CD4-positive, CD25-positive, alpha-beta regulatory T cell (primary cell): ENCODE results near the gene ERFL. TPM values are rescaled to one million over a fixed set of nuclear protein-coding genes. Genes with fewer than 3 reads are reported as not detected.

ENCODE experiments used
- ATAC-seq, 2 donors: fragments of 150-1000 bp; cut with Tn5 transposase; one replicate each; pipeline ENCODE4 v1.10.0; 2021; ENCODE audit warnings: low read depth in 2 of 2, moderate number of reproducible peaks in 2 of 2, moderate library complexity in 1 of 2
- DNase-seq, 3 donors: peaks; one replicate each; pipeline versions ENCODE4 v3.0.0 to v3.0.0-alpha.2; 2012 to 2022; ENCODE audit warnings: mixed read lengths in 1 of 3
- H3K27ac ChIP-seq: one replicate; pipeline ENCODE4 v1.7.0; 2013; ENCODE audit warnings: mild to moderate bottlenecking, low read length; ENCODE audit not compliant: insufficient read depth, poor library complexity, severe bottlenecking
- H3K27me3 ChIP-seq: one replicate; pipeline ENCODE4 v1.7.0; 2013; ENCODE audit warnings: low read length; ENCODE audit not compliant: control insufficient read depth, insufficient read depth
- H3K36me3 ChIP-seq: one replicate; pipeline ENCODE4 v1.7.0; 2013; ENCODE audit warnings: mild to moderate bottlenecking, low read length, moderate library complexity; ENCODE audit not compliant: control insufficient read depth, insufficient read depth
- H3K4me1 ChIP-seq: 2 replicates; pipeline ENCODE4 v1.7.0; 2013; ENCODE audit warnings: mild to moderate bottlenecking, low read length; ENCODE audit not compliant: insufficient read depth, control insufficient read depth, poor library complexity, severe bottlenecking
- H3K4me3 ChIP-seq: one replicate; pipeline ENCODE4 v1.7.0; 2013; ENCODE audit warnings: low read depth, mild to moderate bottlenecking, low read length, moderate library complexity
- H3K9me3 ChIP-seq, 2 experiments: 1 replicate in 1 of 2; 2 replicates in 1 of 2; pipeline ENCODE4 v1.7.0; 2013; ENCODE audit warnings: low read length in 2 of 2, mild to moderate bottlenecking in 1 of 2, moderate library complexity in 1 of 2; ENCODE audit not compliant: control insufficient read depth in 2 of 2
- H3K27ac Mint-ChIP-seq, 3 donors: one replicate each; pipeline ENCODE4 v1.8.0; 2020 to 2022; ENCODE audit warnings: mild to moderate bottlenecking in 3 of 3, mixed read lengths in 3 of 3, moderate library complexity in 2 of 3
- H3K27me3 Mint-ChIP-seq: one replicate; pipeline ENCODE4 v1.8.0; 2022; ENCODE audit warnings: mild to moderate bottlenecking, mixed read lengths
- H3K36me3 Mint-ChIP-seq: one replicate; pipeline ENCODE4 v1.8.0; 2020; ENCODE audit warnings: mixed read lengths
- H3K4me1 Mint-ChIP-seq, 4 donors: one replicate each; pipeline ENCODE4 v1.8.0; 2020 to 2022; ENCODE audit warnings: mixed read lengths in 4 of 4, mild to moderate bottlenecking in 1 of 4
- H3K4me3 Mint-ChIP-seq, 4 donors: one replicate each; pipeline ENCODE4 v1.8.0; 2020 to 2022; ENCODE audit warnings: mild to moderate bottlenecking in 4 of 4, mixed read lengths in 4 of 4, moderate library complexity in 3 of 4
- H3K9me3 Mint-ChIP-seq, 7 donors: one replicate each; pipeline ENCODE4 v1.8.0; 2020 to 2022; ENCODE audit warnings: mixed read lengths in 7 of 7, mild to moderate bottlenecking in 3 of 7, moderate library complexity in 2 of 7
- polyA plus RNA-seq, 4 donors: library from polyadenylated mRNA; unstranded; fragments of 300-500 nt; fragmentation: Illumina TruSeq; gene quantifications; one replicate each; pipeline ENCODE4 v1.2.3, GENCODE V29; 2021
- total RNA-seq: library from RNA; stranded (reverse); gene quantifications from one replicate; pipeline ENCODE4 v1.2.3, GENCODE V29; 2022

Gene ERFL
- total and polyA plus RNA-seq, 5 donors from 2014 or later: 4.7 TPM; not detected in 4

DNA sequence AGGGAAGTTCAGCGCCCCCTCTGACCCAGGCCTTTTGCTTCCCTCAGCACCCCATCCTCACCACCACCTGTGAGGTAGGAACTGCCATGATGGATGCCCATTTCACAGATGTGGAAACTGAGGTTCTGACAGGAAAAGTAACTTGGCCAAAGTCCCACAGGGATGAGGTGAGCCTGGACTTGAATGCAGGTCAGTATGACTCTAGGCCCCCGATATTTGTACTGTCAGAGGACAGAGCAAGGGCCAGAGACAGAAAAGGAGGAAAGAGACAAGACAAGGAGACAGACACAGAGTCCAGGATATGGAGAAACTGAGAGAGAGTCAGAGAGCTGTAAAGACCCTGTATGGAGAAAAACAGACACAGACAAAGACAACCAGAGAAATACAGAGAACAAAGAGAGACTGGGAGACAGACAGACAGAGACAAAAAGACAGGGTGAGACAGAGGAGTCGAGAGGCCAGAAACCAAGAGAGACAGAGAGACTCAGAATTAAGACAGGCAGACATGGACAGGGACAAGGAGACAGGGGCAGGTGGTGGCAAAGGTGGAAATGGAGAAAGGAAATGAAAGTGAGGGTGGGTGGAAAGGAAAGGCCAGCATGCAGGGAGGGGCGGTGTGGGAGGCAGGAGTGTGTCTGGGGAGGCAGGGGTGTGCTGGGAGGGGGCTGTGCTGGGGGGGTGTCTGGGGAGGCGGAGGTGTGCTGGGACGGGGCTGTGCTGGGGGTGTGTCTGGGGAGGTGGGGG, 5.0 kb downstream of the ERFL start:
- Mint-ChIP-seq H3K36me3 (no peaks in the 10 kb centered on the region), H3K9me3 (peaks cover 0 to 5% (median 0%) of the 10 kb centered on the region in 7 donors), H3K4me3 (peak overlapping the region in 2 of 4 donors; percentile 2 to 39), H3K4me1 (peaks cover 0 to 19% (median 7%) of the 10 kb centered on the region in 4 donors), H3K27me3 (peaks cover 12% of the 10 kb centered on the region), H3K27ac (peak overlapping the region in 2 of 3 donors; percentile 27 to 82)
- H3K36me3 ChIP-seq: no peaks in the 10 kb centered on the region
- H3K27ac ChIP-seq: no peak overlapping the region
- DNase-seq: no peak
- H3K4me3 ChIP-seq: no peak overlapping the region
- H3K9me3 ChIP-seq: no peaks in the 10 kb centered on the region
- no peaks in the 10 kb centered on the region for H3K27me3 ChIP-seq
- no peak for ATAC-seq
- H3K4me1 ChIP-seq: peaks cover 10% of the 10 kb centered on the region

DNA sequence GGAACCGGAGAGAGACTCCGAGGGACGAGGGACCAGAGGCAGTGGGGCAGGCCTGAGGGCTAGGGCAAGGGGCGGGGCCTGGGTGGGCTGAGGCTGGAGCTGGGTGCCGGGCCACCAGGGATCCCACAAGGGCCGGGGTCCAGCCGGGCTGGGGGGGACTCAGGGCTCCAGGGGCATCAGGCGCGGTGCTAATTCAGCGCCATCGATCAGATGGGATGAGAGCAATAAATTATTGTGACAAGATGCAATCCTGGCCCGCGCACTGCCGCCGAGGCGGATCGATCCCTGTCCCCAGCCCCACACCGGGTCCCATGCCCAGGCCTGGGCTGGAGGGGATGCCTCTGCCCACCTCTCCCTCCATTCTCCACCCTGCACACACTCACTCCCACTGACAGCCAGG, 5.7 kb downstream of the ERFL start:
- H3K4me1 Mint-ChIP-seq: peaks cover 0 to 17% (median 7%) of the 10 kb centered on the region in 4 donors
- H3K4me3 ChIP-seq: no peak overlapping the region
- no peak overlapping the region for H3K27ac ChIP-seq
- H3K27ac Mint-ChIP-seq: peak overlapping the region in 1 of 3 donors; percentile 16
- no peaks in the 10 kb centered on the region for H3K36me3 ChIP-seq
- no peak for DNase-seq
- no peak overlapping the region for H3K4me3 Mint-ChIP-seq
- H3K4me1 ChIP-seq: peaks cover 3% of the 10 kb centered on the region
- H3K36me3 Mint-ChIP-seq: no peaks in the 10 kb centered on the region
- H3K9me3 Mint-ChIP-seq: peaks cover 0 to 3% (median 0%) of the 10 kb centered on the region in 7 donors
- no peaks in the 10 kb centered on the region for H3K27me3 ChIP-seq
- no peaks in the 10 kb centered on the region for H3K9me3 ChIP-seq
- ATAC-seq: no peak
- peaks cover 12% of the 10 kb centered on the region for H3K27me3 Mint-ChIP-seq

DNA sequence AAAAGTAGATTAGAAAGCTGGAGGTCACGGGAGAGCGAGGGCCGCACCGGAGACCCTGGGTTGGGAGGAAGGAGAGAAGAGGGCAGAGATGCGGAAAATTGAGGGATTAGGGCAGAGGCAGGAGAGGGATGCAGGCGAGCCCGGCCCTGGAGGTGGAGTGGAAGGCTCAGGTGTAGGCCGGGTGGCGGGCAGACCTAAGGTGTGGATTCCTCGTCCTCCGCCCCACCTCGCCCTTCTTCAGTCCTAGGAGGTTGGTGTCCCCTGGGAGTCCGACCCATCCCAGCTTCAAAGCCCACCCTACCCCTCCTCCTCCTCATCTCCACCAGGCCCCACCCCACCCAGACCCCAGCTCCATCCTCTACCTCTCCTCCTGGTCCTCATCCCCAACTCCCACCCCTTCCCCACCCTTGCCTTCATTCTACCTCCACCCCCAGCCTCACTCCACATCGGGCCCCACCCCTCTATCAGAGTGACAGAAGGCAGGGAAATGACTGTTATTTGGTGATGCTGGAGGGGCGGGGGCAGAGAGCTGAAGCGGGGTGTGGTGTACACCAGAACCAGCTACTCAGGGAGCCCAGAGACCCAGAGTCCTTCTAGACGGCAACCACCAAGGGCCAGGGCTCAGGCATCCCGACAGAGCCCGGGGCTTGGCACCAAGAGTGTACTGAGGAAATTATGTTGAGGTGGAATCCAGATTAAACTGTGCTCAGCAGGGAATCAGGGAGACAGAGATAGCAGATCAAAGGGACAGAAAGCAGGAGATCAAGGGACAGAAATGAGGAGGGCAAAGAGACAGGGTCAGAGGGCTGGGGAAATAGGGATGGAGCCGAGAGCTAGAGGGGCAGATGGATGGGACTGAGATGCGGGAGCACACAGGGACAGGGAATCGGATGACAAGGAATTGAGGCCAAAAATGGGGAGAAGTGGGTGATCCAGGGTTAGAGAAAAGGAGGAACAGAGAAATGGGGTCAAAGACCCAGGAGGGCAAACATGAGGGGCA, 6.4 kb downstream of the ERFL start:
- Histone ChIP-seq H3K4me1 (no peaks in the 10 kb centered on the region), H3K4me3 (no peak overlapping the region), H3K27ac (no peak overlapping the region), H3K36me3 (no peaks in the 10 kb centered on the region), H3K9me3 (no peaks in the 10 kb centered on the region), H3K27me3 (peaks cover 2% of the 10 kb centered on the region)
- ATAC-seq (no peak), DNase-seq (no peak)
- Mint-ChIP-seq H3K27me3 (peaks cover 12% of the 10 kb centered on the region), H3K36me3 (no peaks in the 10 kb centered on the region), H3K4me1 (peaks cover 0 to 17% (median 7%) of the 10 kb centered on the region in 4 donors), H3K27ac (peak overlapping the region in 2 of 3 donors; percentile 16 to 72), H3K9me3 (peaks cover 0 to 3% (median 0%) of the 10 kb centered on the region in 7 donors), H3K4me3 (peak overlapping the region in 3 of 4 donors; percentile 10 to 65 (median 55))

DNA sequence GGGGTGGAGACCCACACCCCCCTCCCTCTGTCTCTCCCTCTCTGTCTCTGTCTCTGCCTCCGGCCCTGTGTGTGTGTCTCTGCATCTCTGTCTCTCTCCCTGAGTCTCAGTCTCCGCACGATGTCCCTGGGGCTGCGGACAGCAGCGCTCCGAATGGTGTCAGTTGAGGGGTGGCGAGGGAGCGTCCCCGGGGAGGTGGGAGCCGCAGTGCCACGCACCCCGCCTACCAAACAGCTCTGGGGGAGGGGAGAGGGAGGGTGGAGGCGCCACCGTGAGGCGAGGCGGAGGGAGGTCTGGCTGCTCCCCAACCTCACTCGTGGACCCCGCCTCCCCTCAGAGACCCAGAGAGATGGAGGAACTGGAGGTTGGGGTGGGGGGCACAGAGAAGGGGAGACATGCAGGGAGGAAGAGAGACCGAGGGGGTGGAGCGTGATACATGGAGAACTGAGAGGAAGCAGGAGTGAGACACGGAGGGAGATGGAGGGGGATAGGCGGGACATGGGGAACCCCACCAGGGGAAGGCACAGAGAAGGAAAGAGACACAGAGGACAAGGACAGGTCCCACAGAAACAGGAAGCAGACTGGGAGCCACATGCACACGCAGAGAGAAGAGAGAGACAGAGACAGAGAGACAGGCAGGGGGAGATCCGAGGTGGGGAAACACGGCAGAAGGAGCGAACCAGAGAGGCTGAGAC, 7.2 kb downstream of the ERFL start:
- Histone ChIP-seq H3K9me3 (no peaks in the 10 kb centered on the region), H3K27me3 (peaks cover 11% of the 10 kb centered on the region), H3K4me3 (no peak overlapping the region), H3K36me3 (no peaks in the 10 kb centered on the region), H3K4me1 (peaks cover 3% of the 10 kb centered on the region), H3K27ac (no peak overlapping the region)
- Mint-ChIP-seq H3K4me3 (peak overlapping the region in 1 of 4 donors; percentile 10), H3K27me3 (peaks cover 12% of the 10 kb centered on the region), H3K27ac (peak overlapping the region in 1 of 3 donors; percentile 32), H3K9me3 (peaks cover 0 to 3% (median 0%) of the 10 kb centered on the region in 7 donors), H3K4me1 (peaks cover 0 to 17% (median 7%) of the 10 kb centered on the region in 4 donors), H3K36me3 (no peaks in the 10 kb centered on the region)
- DNase-seq (no peak), ATAC-seq (no peak)

DNA sequence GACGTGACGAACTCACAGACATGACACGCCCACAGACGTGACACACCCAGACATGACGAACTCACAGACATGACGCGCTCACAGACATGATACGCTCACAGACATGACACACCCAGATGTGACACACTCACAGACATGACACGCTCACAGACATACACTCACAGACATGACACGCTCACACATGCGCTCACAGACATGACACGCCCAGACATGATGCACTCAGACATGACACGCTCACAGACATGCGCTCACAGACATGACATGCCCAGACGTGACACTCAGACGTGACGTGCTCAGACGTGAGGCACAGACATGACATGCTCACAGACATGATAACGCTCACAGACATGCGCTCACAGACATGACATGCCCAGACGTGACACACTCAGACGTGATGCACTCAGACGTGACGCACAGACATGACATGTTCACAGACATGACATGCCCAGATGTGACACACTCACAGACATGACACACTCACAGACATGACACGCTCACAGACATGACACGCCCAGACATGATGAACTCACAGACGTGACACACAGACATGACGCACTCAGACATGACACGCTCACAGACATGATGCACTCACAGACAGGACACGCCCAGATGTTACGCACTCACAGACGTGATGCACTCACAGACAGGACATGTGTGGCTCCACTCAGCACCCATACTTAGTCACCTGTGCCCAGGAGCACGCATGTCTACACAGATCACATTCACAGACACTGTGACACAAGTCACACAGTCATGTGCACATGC, 8.1 kb downstream of the ERFL start:
- peaks cover 12% of the 10 kb centered on the region for H3K27me3 Mint-ChIP-seq
- no peaks in the 10 kb centered on the region for H3K9me3 ChIP-seq
- peaks cover 0 to 3% (median 0%) of the 10 kb centered on the region in 7 donors for H3K9me3 Mint-ChIP-seq
- peaks cover 16% of the 10 kb centered on the region for H3K27me3 ChIP-seq
- H3K4me1 Mint-ChIP-seq: peaks cover 0 to 17% (median 7%) of the 10 kb centered on the region in 4 donors
- no peak for ATAC-seq
- peaks cover 12% of the 10 kb centered on the region for H3K4me1 ChIP-seq
- no peaks in the 10 kb centered on the region for H3K36me3 Mint-ChIP-seq
- no peaks in the 10 kb centered on the region for H3K36me3 ChIP-seq
- DNase-seq: no peak
- H3K27ac Mint-ChIP-seq: no peak overlapping the region
- no peak overlapping the region for H3K4me3 ChIP-seq
- no peak overlapping the region for H3K27ac ChIP-seq
- H3K4me3 Mint-ChIP-seq: no peak overlapping the region

DNA sequence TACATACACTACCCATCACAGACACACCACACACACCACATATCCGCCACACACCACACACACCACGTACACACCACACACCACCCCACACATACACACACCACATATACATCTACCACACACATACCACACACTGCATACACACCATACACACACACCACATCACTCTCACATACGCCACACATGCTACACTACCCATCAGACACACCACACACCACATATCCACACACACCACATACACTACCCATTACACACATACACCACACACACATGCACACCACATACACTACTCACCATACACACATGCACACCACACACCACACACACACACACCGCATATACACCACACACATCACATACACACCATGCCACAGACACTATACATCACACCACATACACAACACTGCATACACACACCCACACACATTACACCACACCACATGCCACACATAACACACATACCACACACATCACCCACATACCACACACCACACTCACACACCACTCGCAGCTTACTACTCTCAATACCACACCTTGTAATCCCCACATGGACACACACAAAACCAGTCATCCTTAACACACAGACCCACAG, 9.5 kb downstream of the ERFL start:
- peaks cover 19% of the 10 kb centered on the region for H3K27me3 ChIP-seq
- no peak overlapping the region for H3K27ac ChIP-seq
- DNase-seq (no peak), ATAC-seq (no peak)
- Mint-ChIP-seq H3K4me3 (no peak overlapping the region), H3K36me3 (no peaks in the 10 kb centered on the region), H3K27ac (no peak overlapping the region), H3K27me3 (peaks cover 19% of the 10 kb centered on the region), H3K9me3 (peaks cover 0 to 3% (median 0%) of the 10 kb centered on the region in 7 donors), H3K4me1 (peaks cover 0 to 22% (median 7%) of the 10 kb centered on the region in 4 donors)
- H3K9me3 ChIP-seq: no peaks in the 10 kb centered on the region
- no peaks in the 10 kb centered on the region for H3K36me3 ChIP-seq
- peaks cover 26% of the 10 kb centered on the region for H3K4me1 ChIP-seq
- no peak overlapping the region for H3K4me3 ChIP-seq
